ENCODE results near the gene CST7.

- no peak for TF ChIP-seq POLR2A (IDR thresholded peaks at IDR 0.05)
- TF ChIP-seq, protein P1, sequence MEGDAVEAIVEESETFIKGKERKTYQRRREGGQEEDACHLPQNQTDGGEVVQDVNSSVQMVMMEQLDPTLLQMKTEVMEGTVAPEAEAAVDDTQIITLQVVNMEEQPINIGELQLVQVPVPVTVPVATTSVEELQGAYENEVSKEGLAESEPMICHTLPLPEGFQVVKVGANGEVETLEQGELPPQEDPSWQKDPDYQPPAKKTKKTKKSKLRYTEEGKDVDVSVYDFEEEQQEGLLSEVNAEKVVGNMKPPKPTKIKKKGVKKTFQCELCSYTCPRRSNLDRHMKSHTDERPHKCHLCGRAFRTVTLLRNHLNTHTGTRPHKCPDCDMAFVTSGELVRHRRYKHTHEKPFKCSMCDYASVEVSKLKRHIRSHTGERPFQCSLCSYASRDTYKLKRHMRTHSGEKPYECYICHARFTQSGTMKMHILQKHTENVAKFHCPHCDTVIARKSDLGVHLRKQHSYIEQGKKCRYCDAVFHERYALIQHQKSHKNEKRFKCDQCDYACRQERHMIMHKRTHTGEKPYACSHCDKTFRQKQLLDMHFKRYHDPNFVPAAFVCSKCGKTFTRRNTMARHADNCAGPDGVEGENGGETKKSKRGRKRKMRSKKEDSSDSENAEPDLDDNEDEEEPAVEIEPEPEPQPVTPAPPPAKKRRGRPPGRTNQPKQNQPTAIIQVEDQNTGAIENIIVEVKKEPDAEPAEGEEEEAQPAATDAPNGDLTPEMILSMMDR (IDR thresholded peaks at IDR 0.05): no peak
These were observed 6.4 kb upstream of the CST7 start for GRCh38 chr20:24942679-24943078.

All from esophagus squamous epithelium (tissue), 4 donors.